Transverse colon (tissue), 4 donors: ENCODE results near the gene TPRG1L.

Experiments used
- CTCF ChIP-seq, 5 experiments: fragments of 200-600 bp in 3 of 5; fragments of 450-650 bp in 2 of 5; sonication (generic) in 3 of 5; IDR thresholded peaks; 1 replicate in 2 of 5; 2 replicates in 3 of 5; pipeline ENCODE4 v1.5.1; 2016 to 2017; ENCODE audit warnings: antibody characterized with exemption in 5 of 5, inconsistent platforms in 3 of 5, mild to moderate bottlenecking in 2 of 5, moderate library complexity in 1 of 5
- POLR2A ChIP-seq: fragments of 450-650 bp; IDR thresholded peaks from one replicate; pipeline ENCODE4 v1.6.1; 2016; ENCODE audit warnings: antibody characterized with exemption, mild to moderate bottlenecking, moderate library complexity
- POLR2AphosphoS5 ChIP-seq, 3 donors: sonication (generic); formaldehyde crosslinking; IDR thresholded peaks; one replicate each; pipeline ENCODE4 v1.6.1; 2016; ENCODE audit warnings: antibody characterized with exemption in 3 of 3

GRCh38 chr1:3629561-3630160, 4.8 kb downstream of the TPRG1L start:
- no peak for TF ChIP-seq CTCF (IDR thresholded peaks at IDR 0.05)
- no peak for TF ChIP-seq POLR2A
- no peak for TF ChIP-seq POLR2AphosphoS5 (IDR thresholded peaks at IDR 0.05)
